Transverse colon (tissue), 4 donors: Measurements from ENCODE around the gene CAPRIN1. TPM values are rescaled to one million over a fixed set of nuclear protein-coding genes. Genes with fewer than 3 reads are reported as not detected.

Source experiments
- DNase-seq: peaks from one replicate; pipeline ENCODE4 v3.0.0-alpha.2; 2019
- H3K27ac ChIP-seq, 4 donors: fragments of 200-600 bp; sonication (generic); 2 replicates each; pipeline ENCODE4 v1.5.1; 2016 to 2018; ENCODE audit warnings: inconsistent platforms in 4 of 4
- H3K27me3 ChIP-seq: fragments of 200-600 bp; sonication (generic); 2 replicates; pipeline ENCODE4 v1.5.1; 2017; ENCODE audit warnings: inconsistent platforms
- H3K36me3 ChIP-seq, 4 donors: fragments of 200-600 bp; sonication (generic); 2 replicates each; pipeline ENCODE4 v1.5.1; 2017 to 2019; ENCODE audit warnings: inconsistent platforms in 4 of 4
- H3K4me1 ChIP-seq, 4 donors: fragments of 200-600 bp; sonication (generic); 2 replicates each; pipeline ENCODE4 v1.5.1; 2017 to 2020; ENCODE audit warnings: inconsistent platforms in 4 of 4
- H3K4me3 ChIP-seq, 4 donors: fragments of 200-600 bp; sonication (generic); 1 replicate in 1 of 4; 2 replicates in 3 of 4; pipeline versions ENCODE4 v1.5.1 to v1.6.1; 2017 to 2019; ENCODE audit warnings: inconsistent platforms in 4 of 4
- H3K9me3 ChIP-seq, 2 donors: fragments of 200-600 bp; sonication (generic); 2 replicates each; pipeline ENCODE4 v1.5.1; 2017 to 2019; ENCODE audit warnings: inconsistent platforms in 2 of 2
- EP300 ChIP-seq: sonication (generic); formaldehyde crosslinking; IDR thresholded peaks from one replicate; pipeline ENCODE4 v1.6.1; 2017; ENCODE audit warnings: antibody characterized with exemption, low read depth
- POLR2A ChIP-seq: fragments of 450-650 bp; IDR thresholded peaks from one replicate; pipeline ENCODE4 v1.6.1; 2016; ENCODE audit warnings: antibody characterized with exemption, mild to moderate bottlenecking, moderate library complexity
- POLR2AphosphoS5 ChIP-seq, 3 donors: sonication (generic); formaldehyde crosslinking; IDR thresholded peaks; one replicate each; pipeline ENCODE4 v1.6.1; 2016; ENCODE audit warnings: antibody characterized with exemption in 3 of 3
- WGBS, 2 donors: methylation state at CpG; one replicate each; pipeline ENCODE4 v1.1.5; 2018; ENCODE audit warnings: low coverage in 1 of 2; 5-methylcytosine and 5-hydroxymethylcytosine counted together
- in situ Hi-C, 4 donors: fragments of 200-750 bp; cut with MboI; loops; one replicate each; pipeline versions ENCODE4 v1.15.0 to v1.15.1; 2017; ENCODE audit warnings: low sequenced_read_pairs in 3 of 4, low pct_ligation_motif_present in 1 of 4, low pct_unique_long_range_greater_than_20kb in 1 of 4
- intact Hi-C: fragments of 100-400 bp; cut with DNase I; formaldehyde crosslinking; loops from one replicate; pipeline ENCODE4 v1.15.1; 2023; ENCODE audit warnings: low total_unique reads
- total RNA-seq, 4 donors: library from RNA; depleted of rRNA; stranded (reverse); fragments of >200 nt; gene quantifications; one replicate each; pipeline ENCODE4 v1.1.0, GENCODE V29; 2016
- TF ChIP-seq, protein P1 (sequence below), 5 experiments: fragments of 200-600 bp in 3 of 5; fragments of 450-650 bp in 2 of 5; sonication (generic) in 3 of 5; IDR thresholded peaks; 1 replicate in 2 of 5; 2 replicates in 3 of 5; pipeline ENCODE4 v1.5.1; 2016 to 2017; ENCODE audit warnings: antibody characterized with exemption in 5 of 5, inconsistent platforms in 3 of 5, mild to moderate bottlenecking in 2 of 5, moderate library complexity in 1 of 5

CAPRIN1 gene
- total RNA-seq, 4 donors from 2014 or later: 129 to 163 (median 152) TPM

DNA sequence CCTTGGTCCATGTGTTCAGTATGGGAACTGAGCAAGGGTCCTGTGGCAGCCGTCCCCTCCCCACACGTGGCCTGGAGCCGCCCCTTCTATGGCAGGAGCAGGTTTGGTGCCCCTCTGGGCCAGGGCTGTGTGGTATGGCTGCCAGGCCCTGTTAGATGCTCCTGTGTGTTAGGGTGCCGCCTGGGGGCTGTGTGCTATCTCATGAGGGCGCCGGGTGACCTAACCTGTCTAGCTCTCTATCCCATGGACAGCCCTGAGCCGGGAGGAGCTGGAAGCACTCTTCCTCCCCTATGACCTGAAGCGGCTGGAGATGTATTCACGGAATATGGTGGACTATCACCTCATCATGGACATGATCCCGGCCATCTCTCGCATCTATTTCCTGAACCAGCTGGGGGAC is 88.6 kb downstream of the CAPRIN1 start:
- in situ Hi-C loops (no loop called here), intact Hi-C loops (no loop called here)
- 99% methylated on average over 11 of the region's 11 CpGs; no CpG with 5 or more reads in 1 of the 2 donors for WGBS, 2 donors
- no peak for DNase-seq
- Histone ChIP-seq H3K4me1 (no peaks in the 10 kb centered on the region), H3K36me3 (peaks cover 0 to 76% (median 26%) of the 10 kb centered on the region in 4 donors), H3K27me3 (no peaks in the 10 kb centered on the region), H3K4me3 (no peak overlapping the region), H3K9me3 (no peaks in the 10 kb centered on the region), H3K27ac (no peak overlapping the region)
- TF ChIP-seq EP300 (no peak), POLR2A (no peak), POLR2AphosphoS5 (IDR thresholded peaks at IDR 0.05) (no peak)
- TF ChIP-seq, protein P1, sequence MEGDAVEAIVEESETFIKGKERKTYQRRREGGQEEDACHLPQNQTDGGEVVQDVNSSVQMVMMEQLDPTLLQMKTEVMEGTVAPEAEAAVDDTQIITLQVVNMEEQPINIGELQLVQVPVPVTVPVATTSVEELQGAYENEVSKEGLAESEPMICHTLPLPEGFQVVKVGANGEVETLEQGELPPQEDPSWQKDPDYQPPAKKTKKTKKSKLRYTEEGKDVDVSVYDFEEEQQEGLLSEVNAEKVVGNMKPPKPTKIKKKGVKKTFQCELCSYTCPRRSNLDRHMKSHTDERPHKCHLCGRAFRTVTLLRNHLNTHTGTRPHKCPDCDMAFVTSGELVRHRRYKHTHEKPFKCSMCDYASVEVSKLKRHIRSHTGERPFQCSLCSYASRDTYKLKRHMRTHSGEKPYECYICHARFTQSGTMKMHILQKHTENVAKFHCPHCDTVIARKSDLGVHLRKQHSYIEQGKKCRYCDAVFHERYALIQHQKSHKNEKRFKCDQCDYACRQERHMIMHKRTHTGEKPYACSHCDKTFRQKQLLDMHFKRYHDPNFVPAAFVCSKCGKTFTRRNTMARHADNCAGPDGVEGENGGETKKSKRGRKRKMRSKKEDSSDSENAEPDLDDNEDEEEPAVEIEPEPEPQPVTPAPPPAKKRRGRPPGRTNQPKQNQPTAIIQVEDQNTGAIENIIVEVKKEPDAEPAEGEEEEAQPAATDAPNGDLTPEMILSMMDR (IDR thresholded peaks at IDR 0.05): no peak

DNA sequence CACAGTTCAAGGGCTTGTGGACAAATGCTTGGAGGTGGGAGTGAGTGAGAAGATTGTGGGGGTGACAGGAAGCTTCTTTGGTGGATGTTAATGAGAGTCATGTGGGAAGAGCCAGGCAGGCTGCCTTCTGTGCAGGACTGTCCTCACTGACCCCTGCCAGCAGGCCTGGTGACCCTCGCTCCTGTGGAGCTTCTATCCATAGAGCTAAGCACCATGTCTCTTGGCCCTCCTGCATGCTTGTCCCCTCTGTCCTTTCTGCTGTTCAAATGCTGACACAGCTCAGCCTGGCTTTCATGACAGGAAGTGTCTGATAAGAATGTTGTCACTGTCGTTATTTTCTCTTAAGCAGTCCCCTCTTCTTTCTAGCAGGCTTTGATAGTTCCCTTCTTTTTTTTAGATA is 91.5 kb downstream of the CAPRIN1 start:
- Histone ChIP-seq H3K27ac (no peak overlapping the region), H3K27me3 (no peaks in the 10 kb centered on the region), H3K9me3 (no peaks in the 10 kb centered on the region), H3K4me3 (no peak overlapping the region), H3K36me3 (peaks cover 0 to 80% (median 28%) of the 10 kb centered on the region in 4 donors), H3K4me1 (no peaks in the 10 kb centered on the region)
- intact Hi-C loops: no loop called here
- no peak for DNase-seq
- in situ Hi-C loops: no loop called here
- 60 to 81% methylated on average over 1 to 2 of the region's 2 CpGs for WGBS, 2 donors
- TF ChIP-seq EP300 (no peak), POLR2A (no peak), POLR2AphosphoS5 (IDR thresholded peaks at IDR 0.05) (no peak)
- TF ChIP-seq, protein P1 (IDR thresholded peaks at IDR 0.05): no peak

DNA sequence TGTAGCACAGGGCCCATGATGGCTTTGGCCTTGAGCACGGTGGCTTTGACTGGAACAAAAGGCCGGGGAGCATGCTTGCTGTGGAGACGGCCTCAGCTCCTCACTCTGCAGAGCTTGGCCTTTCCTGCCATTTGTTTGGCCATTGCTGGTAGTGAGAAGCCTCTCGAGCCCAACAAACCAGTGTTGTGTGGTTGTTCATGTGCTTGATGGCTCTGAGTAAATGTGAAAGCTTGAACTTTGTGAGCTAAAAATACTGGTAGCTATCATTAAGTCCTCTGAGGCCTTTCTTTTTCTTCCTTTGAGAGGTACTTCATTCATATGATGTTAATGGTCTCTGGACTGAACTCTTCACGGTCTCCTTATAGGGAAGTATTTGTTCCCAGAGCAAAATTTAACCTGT is 93.5 kb downstream of the CAPRIN1 start:
- intact Hi-C loops: no loop called here
- TF ChIP-seq EP300 (no peak), POLR2A (no peak)
- TF ChIP-seq, protein P1 (IDR thresholded peaks at IDR 0.05): no peak
- peaks cover 0 to 69% (median 28%) of the 10 kb centered on the region in 4 donors for H3K36me3 ChIP-seq
- H3K9me3 ChIP-seq: no peaks in the 10 kb centered on the region
- H3K27ac ChIP-seq: no peak overlapping the region
- no peak for DNase-seq
- H3K4me3 ChIP-seq: no peak overlapping the region
- in situ Hi-C loops: no loop called here
- H3K27me3 ChIP-seq: no peaks in the 10 kb centered on the region
- WGBS, 2 donors: 79% methylated on average over 5 of the region's 5 CpGs; no CpG with 5 or more reads in 1 of the 2 donors
- no peaks in the 10 kb centered on the region for H3K4me1 ChIP-seq

DNA sequence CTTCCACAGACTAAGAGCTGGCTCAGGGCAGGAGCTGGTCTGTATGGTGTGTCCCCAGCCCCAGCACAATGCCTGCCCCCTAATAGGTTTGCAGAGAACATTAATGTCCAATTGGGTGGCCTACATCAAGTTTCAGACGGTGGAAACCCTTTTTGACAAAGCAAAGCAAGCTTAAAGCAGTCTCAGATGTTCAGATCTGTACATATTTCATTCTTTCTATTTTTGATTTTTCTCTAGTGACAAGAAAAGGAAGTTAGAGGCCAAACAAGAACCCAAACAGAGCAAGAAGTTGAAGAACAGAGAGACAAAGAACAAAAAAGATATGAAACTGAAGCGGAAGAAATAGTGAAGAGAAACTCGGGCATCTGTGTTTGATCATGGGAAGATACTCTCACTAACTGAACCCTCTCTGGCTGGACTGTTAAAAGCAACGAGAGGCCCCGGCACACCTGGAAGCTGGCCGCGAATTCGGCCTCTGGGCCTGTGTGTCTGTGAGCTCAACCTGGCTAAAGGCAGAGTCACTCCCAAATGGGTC is 94.4 kb downstream of the CAPRIN1 start:
- Histone ChIP-seq H3K9me3 (no peaks in the 10 kb centered on the region), H3K36me3 (peaks cover 0 to 60% (median 28%) of the 10 kb centered on the region in 4 donors), H3K4me3 (no peak overlapping the region), H3K27me3 (no peaks in the 10 kb centered on the region), H3K27ac (no peak overlapping the region), H3K4me1 (no peaks in the 10 kb centered on the region)
- WGBS, 2 donors: 79 to 82% methylated on average over 8 of the region's 8 CpGs
- no peak for DNase-seq
- in situ Hi-C loops: no loop called here
- intact Hi-C loops: no loop called here
- TF ChIP-seq, protein P1 (IDR thresholded peaks at IDR 0.05): no peak
- TF ChIP-seq EP300 (no peak), POLR2A (no peak), POLR2AphosphoS5 (IDR thresholded peaks at IDR 0.05) (no peak)
